DND-41 (cell line): ENCODE measurements around the gene SND1.
A peak's percentile ranks its signal among the peaks of the same experiment; 100 is the strongest.

Experiments
- ATAC-seq: fragments of 200-7000 bp; cut with Tn5 transposase; 3 replicates; pipeline ENCODE4 v1.9.1; 2021; ENCODE audit warnings: low read depth; ENCODE audit not compliant: insufficient read depth
- DNase-seq: peaks from one replicate; pipeline ENCODE4 v3.0.0-alpha.2; 2020
- H2AFZ ChIP-seq: 2 replicates; pipeline ENCODE4 v1.6.0; 2012; ENCODE audit warnings: low read depth, low read length
- H3K27ac ChIP-seq: 2 replicates; pipeline ENCODE4 v1.5.1; 2012; ENCODE audit warnings: low read length, inconsistent platforms
- H3K27me3 ChIP-seq: fragments of 200-600 bp; sonication (generic); 2 replicates; pipeline ENCODE4 v1.6.0; 2012; ENCODE audit warnings: low read length, mild to moderate bottlenecking, inconsistent platforms; ENCODE audit not compliant: insufficient read depth, poor library complexity
- H3K36me3 ChIP-seq: 2 replicates; pipeline ENCODE4 v1.5.1; 2012; ENCODE audit warnings: low read length, inconsistent platforms; ENCODE audit not compliant: insufficient read depth
- H3K4me1 ChIP-seq: 2 replicates; pipeline ENCODE4 v1.5.1; 2012; ENCODE audit warnings: mild to moderate bottlenecking, low read length; ENCODE audit not compliant: insufficient read depth
- H3K4me2 ChIP-seq: 2 replicates; pipeline ENCODE4 v1.6.0; 2012; ENCODE audit warnings: mild to moderate bottlenecking, moderate library complexity, low read length, inconsistent platforms; ENCODE audit not compliant: insufficient read depth
- H3K4me3 ChIP-seq, 2 experiments: fragments of 200-600 bp in 1 of 2; shearing (Covaris generic) in 1 of 2; 2 replicates each; pipeline ENCODE4 v1.5.1; 2012 to 2016; ENCODE audit warnings: inconsistent platforms in 2 of 2, low read length in 2 of 2, mild to moderate bottlenecking in 2 of 2, low read depth in 1 of 2, moderate library complexity in 1 of 2
- H3K79me2 ChIP-seq: 2 replicates; pipeline ENCODE4 v1.6.0; 2012; ENCODE audit warnings: low read length, inconsistent platforms; ENCODE audit not compliant: insufficient read depth
- H3K9ac ChIP-seq: 2 replicates; pipeline ENCODE4 v1.6.0; 2012; ENCODE audit warnings: low read depth, mild to moderate bottlenecking, inconsistent platforms, low read length, moderate library complexity
- H3K9me3 ChIP-seq: 2 replicates; pipeline ENCODE4 v1.5.1; 2012; ENCODE audit warnings: low read length, moderate library complexity, mild to moderate bottlenecking, inconsistent platforms; ENCODE audit not compliant: insufficient read depth, severe bottlenecking
- H4K20me1 ChIP-seq: 2 replicates; pipeline ENCODE4 v1.6.0; 2012; ENCODE audit warnings: low read length; ENCODE audit not compliant: insufficient read depth
- CTCF ChIP-seq: IDR thresholded peaks from 2 replicates; pipeline ENCODE4 v1.5.1; 2012; ENCODE audit warnings: borderline replicate concordance, low read length, moderate library complexity, mild to moderate bottlenecking; ENCODE audit not compliant: poor library complexity, severe bottlenecking; ENCODE audit errors: extremely low read depth
- EZH2 ChIP-seq: IDR thresholded peaks from 3 replicates; pipeline ENCODE4 v1.6.1; 2012; ENCODE audit warnings: borderline replicate concordance, low read depth, mild to moderate bottlenecking, moderate library complexity, low read length, inconsistent platforms; ENCODE audit not compliant: severe bottlenecking

SND1 gene

GRCh38 chr7:127879436-127879835 lies 227.4 kb downstream of the SND1 start:
- no peak for TF ChIP-seq EZH2
- no peak for TF ChIP-seq CTCF
- H3K9ac ChIP-seq = no peak overlapping the region
- DNase-seq (no peak), ATAC-seq (no peak)
- peaks cover 26% of the 10 kb centered on the region; the same call in 1 of the 2 replicates for H4K20me1 ChIP-seq
- H3K9me3 ChIP-seq = no peaks in the 10 kb centered on the region
- no peak overlapping the region for H3K4me3 ChIP-seq
- peaks cover 2% of the 10 kb centered on the region; the same call in 1 of the 2 replicates for H3K79me2 ChIP-seq
- H3K36me3 ChIP-seq = no peaks in the 10 kb centered on the region
- no peak overlapping the region for H2AFZ ChIP-seq
- no peaks in the 10 kb centered on the region for H3K4me1 ChIP-seq
- H3K27me3 ChIP-seq = no peaks in the 10 kb centered on the region
- H3K4me2 ChIP-seq = no peak overlapping the region
- no peak overlapping the region for H3K27ac ChIP-seq

- H3K4me3 ChIP-seq = no peak overlapping the region
- H3K4me2 ChIP-seq = no peak overlapping the region
- no peaks in the 10 kb centered on the region for H3K36me3 ChIP-seq
- no peaks in the 10 kb centered on the region for H3K4me1 ChIP-seq
- H3K79me2 ChIP-seq = peaks cover 2% of the 10 kb centered on the region; the same call in 1 of the 2 replicates
- no peaks in the 10 kb centered on the region for H3K9me3 ChIP-seq
- DNase-seq (no peak), ATAC-seq (no peak)
- H3K27ac ChIP-seq = no peak overlapping the region
- no peak overlapping the region for H3K9ac ChIP-seq
- TF ChIP-seq CTCF = no peak
- no peak for TF ChIP-seq EZH2
- peaks cover 27% of the 10 kb centered on the region; the same call in 1 of the 2 replicates for H4K20me1 ChIP-seq
- no peak overlapping the region for H2AFZ ChIP-seq
- H3K27me3 ChIP-seq = no peaks in the 10 kb centered on the region
These were observed 227.9 kb downstream of the SND1 start for GRCh38 chr7:127879942-127880341.

GRCh38 chr7:127880454-127880853 lies 228.5 kb downstream of the SND1 start:
- H3K4me2 ChIP-seq = no peak overlapping the region
- H3K27me3 ChIP-seq = no peaks in the 10 kb centered on the region
- H3K4me1 ChIP-seq = no peaks in the 10 kb centered on the region
- DNase-seq (no peak), ATAC-seq (peak; percentile 57)
- no peaks in the 10 kb centered on the region for H3K9me3 ChIP-seq
- no peak overlapping the region for H3K27ac ChIP-seq
- no peak overlapping the region for H3K4me3 ChIP-seq
- no peak overlapping the region for H2AFZ ChIP-seq
- TF ChIP-seq CTCF (no peak), EZH2 (no peak)
- H4K20me1 ChIP-seq = peaks cover 27% of the 10 kb centered on the region; the same call in 1 of the 2 replicates
- H3K36me3 ChIP-seq = no peaks in the 10 kb centered on the region
- H3K79me2 ChIP-seq = peaks cover 2% of the 10 kb centered on the region; the same call in 1 of the 2 replicates
- no peak overlapping the region for H3K9ac ChIP-seq
